ENCODE results near the gene CALML3. TPM values are rescaled to one million over a fixed set of nuclear protein-coding genes. Genes with fewer than 3 reads are reported as not detected.

CALML3 gene
- total and polyA plus RNA-seq, 2 donors = 142 to 144 TPM

DNA sequence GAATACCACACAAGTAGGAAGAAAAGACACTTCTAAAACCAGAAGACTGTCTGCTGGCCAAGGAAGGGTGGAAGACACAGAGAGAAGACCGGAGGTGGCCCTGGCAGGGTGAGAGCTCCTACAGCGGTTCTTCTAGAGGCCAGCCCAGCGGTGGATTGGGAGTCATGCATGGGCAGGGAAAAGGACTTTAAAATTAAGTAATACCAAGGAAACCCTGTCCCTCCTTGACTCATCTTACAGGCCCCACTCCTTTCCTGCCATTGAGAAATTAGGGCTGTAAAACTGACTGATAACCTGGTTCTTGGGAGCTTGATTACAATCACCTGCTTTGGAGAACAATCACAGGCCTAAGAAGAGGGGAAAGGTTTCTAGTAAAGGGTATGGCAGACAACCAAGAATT, 16.1 kb downstream of the CALML3 start:
- Histone ChIP-seq H3K27ac (ENCODE audit: low read depth in 1 of 2, low read length in 1 of 2) (no peak overlapping the region), H3K4me3 (ENCODE audit: low read length in 2 of 2) (no peak overlapping the region), H3K36me3 (ENCODE audit: control insufficient read depth in 2 of 2, insufficient read depth in 2 of 2, low read length in 1 of 2) (no peaks in the 10 kb centered on the region), H3K27me3 (ENCODE audit: control insufficient read depth in 2 of 2, insufficient read depth in 1 of 2, low read length in 1 of 2) (no peaks in the 10 kb centered on the region), H3K4me1 (ENCODE audit: control insufficient read depth in 2 of 2, insufficient read depth in 2 of 2, low read length in 2 of 2) (peaks cover 0 to 11% of the 10 kb centered on the region in 2 donors), H3K9me3 (ENCODE audit: control insufficient read depth in 2 of 2, insufficient read depth in 1 of 2, low read length in 1 of 2) (no peaks in the 10 kb centered on the region)
- WGBS = 100% methylated on average over 3 of the region's 3 CpGs
- no peak for DNase-seq (ENCODE audit: low read depth in 6 of 9, low spot score in 9 of 9)

DNA sequence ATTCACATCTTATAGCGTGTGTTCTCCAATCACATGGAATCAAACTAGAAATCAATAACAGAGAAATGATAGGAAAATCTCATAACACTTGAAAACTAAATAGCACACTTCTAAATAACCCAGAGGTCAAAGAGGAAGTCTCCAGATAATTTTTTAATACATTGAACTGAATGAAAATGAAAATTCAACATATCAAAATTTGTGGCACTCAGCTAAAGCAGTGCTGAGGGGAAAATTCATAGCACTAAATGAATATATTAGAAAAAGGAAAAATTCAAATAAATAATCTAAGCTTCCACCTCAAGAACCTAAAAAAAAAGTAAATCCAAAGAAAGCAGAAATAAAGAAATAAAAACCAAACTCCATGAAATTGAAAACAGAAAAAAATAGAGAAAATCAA, 17.3 kb downstream of the CALML3 start:
- no peak for DNase-seq (ENCODE audit: low read depth in 6 of 9, low spot score in 9 of 9)
- H3K4me1 ChIP-seq (ENCODE audit: control insufficient read depth in 2 of 2, insufficient read depth in 2 of 2, low read length in 2 of 2) = peaks cover 0 to 17% of the 10 kb centered on the region in 2 donors
- H3K4me3 ChIP-seq (ENCODE audit: low read length in 2 of 2) = no peak overlapping the region
- 99% methylated on average over 1 of the region's 1 CpG for WGBS
- no peaks in the 10 kb centered on the region for H3K36me3 ChIP-seq (ENCODE audit: control insufficient read depth in 2 of 2, insufficient read depth in 2 of 2, low read length in 1 of 2)
- no peaks in the 10 kb centered on the region for H3K9me3 ChIP-seq (ENCODE audit: control insufficient read depth in 2 of 2, insufficient read depth in 1 of 2, low read length in 1 of 2)
- no peaks in the 10 kb centered on the region for H3K27me3 ChIP-seq (ENCODE audit: control insufficient read depth in 2 of 2, insufficient read depth in 1 of 2, low read length in 1 of 2)
- H3K27ac ChIP-seq (ENCODE audit: low read depth in 1 of 2, low read length in 1 of 2) = no peak overlapping the region

- Histone ChIP-seq H3K4me3 (ENCODE audit: low read length in 2 of 2) (no peak overlapping the region), H3K36me3 (ENCODE audit: control insufficient read depth in 2 of 2, insufficient read depth in 2 of 2, low read length in 1 of 2) (no peaks in the 10 kb centered on the region), H3K27me3 (ENCODE audit: control insufficient read depth in 2 of 2, insufficient read depth in 1 of 2, low read length in 1 of 2) (no peaks in the 10 kb centered on the region), H3K4me1 (ENCODE audit: control insufficient read depth in 2 of 2, insufficient read depth in 2 of 2, low read length in 2 of 2) (peaks cover 0 to 28% of the 10 kb centered on the region in 2 donors), H3K9me3 (ENCODE audit: control insufficient read depth in 2 of 2, insufficient read depth in 1 of 2, low read length in 1 of 2) (no peaks in the 10 kb centered on the region), H3K27ac (ENCODE audit: low read depth in 1 of 2, low read length in 1 of 2) (no peak overlapping the region)
- DNase-seq (ENCODE audit: low read depth in 6 of 9, low spot score in 9 of 9) = no peak
- WGBS = 98% methylated on average over 1 of the region's 1 CpG
These were observed 18.9 kb downstream of the CALML3 start for GRCh38 chr10:5543623-5544022.

DNA sequence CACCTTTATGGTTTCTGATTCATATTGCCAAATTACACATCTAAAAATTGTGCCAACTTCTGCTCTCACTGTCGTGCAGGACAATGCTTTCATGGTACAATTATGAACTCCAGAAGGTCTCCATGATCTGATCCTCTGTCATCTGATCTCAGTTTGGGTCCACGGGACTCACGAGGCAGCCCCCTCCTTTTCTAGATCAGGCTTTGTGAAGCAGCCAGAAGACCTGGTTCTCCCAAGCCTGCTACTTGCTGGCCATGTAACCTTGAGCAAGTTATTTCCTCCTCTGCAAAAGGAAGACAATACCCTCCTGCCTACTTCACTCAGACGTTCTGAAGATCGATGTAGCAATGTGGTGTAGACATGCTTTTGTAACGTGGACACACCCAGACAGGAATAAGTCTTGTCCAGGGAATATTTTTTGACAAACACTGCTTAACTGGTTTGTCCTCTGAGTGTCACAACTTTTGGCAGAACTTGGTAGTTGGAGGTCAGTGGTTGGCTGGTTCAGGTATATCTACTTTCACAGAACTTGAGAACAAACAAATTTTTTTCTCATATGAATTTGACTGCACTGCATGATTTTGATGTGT, 19.6 kb downstream of the CALML3 start:
- no peaks in the 10 kb centered on the region for H3K36me3 ChIP-seq (ENCODE audit: control insufficient read depth in 2 of 2, insufficient read depth in 2 of 2, low read length in 1 of 2)
- no peak for DNase-seq (ENCODE audit: low read depth in 6 of 9, low spot score in 9 of 9)
- no peaks in the 10 kb centered on the region for H3K27me3 ChIP-seq (ENCODE audit: control insufficient read depth in 2 of 2, insufficient read depth in 1 of 2, low read length in 1 of 2)
- 95% methylated on average over 6 of the region's 6 CpGs for WGBS
- peaks cover 0 to 32% of the 10 kb centered on the region in 2 donors for H3K4me1 ChIP-seq (ENCODE audit: control insufficient read depth in 2 of 2, insufficient read depth in 2 of 2, low read length in 2 of 2)
- no peak overlapping the region for H3K27ac ChIP-seq (ENCODE audit: low read depth in 1 of 2, low read length in 1 of 2)
- H3K9me3 ChIP-seq (ENCODE audit: control insufficient read depth in 2 of 2, insufficient read depth in 1 of 2, low read length in 1 of 2) = no peaks in the 10 kb centered on the region
- no peak overlapping the region for H3K4me3 ChIP-seq (ENCODE audit: low read length in 2 of 2)

DNA sequence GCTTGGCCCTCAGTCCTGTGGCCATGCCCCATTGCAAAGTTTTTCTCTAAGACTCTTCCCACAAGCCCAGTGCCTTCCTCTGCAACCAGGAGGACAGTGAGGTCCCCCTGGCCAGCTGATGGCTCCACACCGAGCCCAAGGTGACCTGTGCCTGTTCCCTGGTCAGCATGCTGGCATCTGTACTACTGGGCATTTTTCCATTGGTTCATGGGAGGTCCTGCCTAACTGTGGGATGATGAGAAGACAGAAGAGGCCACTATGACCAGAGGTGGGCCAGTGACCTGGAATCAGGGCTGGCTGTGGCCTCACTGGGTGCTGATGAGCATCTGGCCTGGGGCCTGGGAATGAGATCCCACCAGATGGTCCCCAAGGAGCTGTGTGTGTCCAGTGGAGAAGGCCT, 20.2 kb downstream of the CALML3 start:
- H3K36me3 ChIP-seq (ENCODE audit: control insufficient read depth in 2 of 2, insufficient read depth in 2 of 2, low read length in 1 of 2) = no peaks in the 10 kb centered on the region
- no peaks in the 10 kb centered on the region for H3K27me3 ChIP-seq (ENCODE audit: control insufficient read depth in 2 of 2, insufficient read depth in 1 of 2, low read length in 1 of 2)
- DNase-seq (ENCODE audit: low read depth in 6 of 9, low spot score in 9 of 9) = no peak
- H3K27ac ChIP-seq (ENCODE audit: low read depth in 1 of 2, low read length in 1 of 2) = no peak overlapping the region
- H3K9me3 ChIP-seq (ENCODE audit: control insufficient read depth in 2 of 2, insufficient read depth in 1 of 2, low read length in 1 of 2) = no peaks in the 10 kb centered on the region
- H3K4me1 ChIP-seq (ENCODE audit: control insufficient read depth in 2 of 2, insufficient read depth in 2 of 2, low read length in 2 of 2) = peaks cover 0 to 37% of the 10 kb centered on the region in 2 donors
- H3K4me3 ChIP-seq (ENCODE audit: low read length in 2 of 2) = no peak overlapping the region
- WGBS = 92% methylated on average over 1 of the region's 1 CpG

DNA sequence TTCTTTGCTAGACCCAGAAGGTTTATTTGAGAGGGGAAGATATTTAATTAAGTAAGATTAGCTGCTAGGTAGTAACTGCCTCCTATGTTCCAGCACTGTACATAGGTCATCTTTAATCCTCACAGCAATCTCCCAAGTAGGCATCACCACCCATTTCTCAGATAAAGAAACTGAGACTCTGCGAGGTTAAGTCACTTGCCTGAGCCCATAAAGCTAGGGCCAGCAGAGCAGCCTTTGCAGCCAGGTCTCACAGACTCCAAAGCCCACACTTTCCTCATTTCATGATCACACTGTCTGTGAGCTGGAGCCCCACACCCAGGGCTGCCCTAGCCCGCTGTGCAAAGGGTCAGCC, 20.6 kb downstream of the CALML3 start:
- DNase-seq (ENCODE audit: low read depth in 6 of 9, low spot score in 9 of 9) = no peak

DNA sequence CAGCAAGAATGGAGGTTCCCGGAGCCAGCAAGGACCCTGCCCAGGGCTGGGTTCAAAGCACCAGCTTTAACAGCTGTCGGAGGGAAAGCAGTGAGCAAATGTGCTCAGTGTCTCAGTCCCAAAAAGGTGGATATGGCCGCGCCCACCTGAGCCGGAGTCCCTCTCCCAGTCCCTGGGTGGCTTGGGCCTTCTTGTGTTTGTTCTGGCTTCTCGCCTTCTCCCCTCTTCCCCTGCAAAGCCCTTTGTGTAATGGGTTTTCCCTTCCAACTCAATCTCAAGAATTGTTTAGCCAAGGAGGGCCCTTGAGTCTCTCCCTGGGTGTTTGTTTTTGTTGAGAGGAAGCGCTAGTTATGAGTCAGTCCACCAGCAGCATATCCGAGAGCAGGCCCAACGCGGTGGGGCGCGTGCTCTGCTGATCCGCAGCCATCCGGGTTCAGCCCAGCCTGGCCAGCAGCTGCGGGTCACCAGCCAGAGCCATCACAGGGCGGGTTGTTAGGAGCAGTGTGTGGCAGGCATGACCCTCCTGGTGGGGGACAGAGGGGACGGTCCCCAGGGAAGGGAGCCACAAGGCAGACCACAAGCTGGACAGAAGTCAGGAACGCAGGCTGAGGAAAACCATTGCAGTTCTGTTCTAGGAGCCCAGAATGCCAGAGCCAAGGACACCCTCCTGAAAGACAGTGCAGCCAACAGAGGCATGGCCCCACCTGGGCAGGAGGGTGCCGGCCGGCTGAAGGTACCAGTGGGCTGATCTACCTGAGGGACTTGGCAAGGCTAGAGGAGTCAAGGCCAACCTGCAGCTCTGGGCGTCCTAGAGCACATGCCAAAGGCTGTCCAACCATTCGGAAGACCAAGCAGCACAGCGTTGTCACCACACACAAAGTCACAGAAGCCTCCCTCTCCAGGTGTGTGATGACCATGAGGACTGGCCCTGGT, 21.3 kb downstream of the CALML3 start:
- no peak for DNase-seq (ENCODE audit: low read depth in 6 of 9, low spot score in 9 of 9)
- 95% methylated on average over 23 of the region's 23 CpGs for WGBS
- Histone ChIP-seq H3K9me3 (ENCODE audit: control insufficient read depth in 2 of 2, insufficient read depth in 1 of 2, low read length in 1 of 2) (no peaks in the 10 kb centered on the region), H3K4me1 (ENCODE audit: control insufficient read depth in 2 of 2, insufficient read depth in 2 of 2, low read length in 2 of 2) (peaks cover 0 to 42% of the 10 kb centered on the region in 2 donors), H3K36me3 (ENCODE audit: control insufficient read depth in 2 of 2, insufficient read depth in 2 of 2, low read length in 1 of 2) (no peaks in the 10 kb centered on the region), H3K4me3 (ENCODE audit: low read length in 2 of 2) (no peak overlapping the region), H3K27me3 (ENCODE audit: control insufficient read depth in 2 of 2, insufficient read depth in 1 of 2, low read length in 1 of 2) (no peaks in the 10 kb centered on the region), H3K27ac (ENCODE audit: low read depth in 1 of 2, low read length in 1 of 2) (no peak overlapping the region)

More for the DNA sequence above, 20.6 kb downstream of the CALML3 start:
- no peaks in the 10 kb centered on the region for H3K9me3 ChIP-seq (ENCODE audit: control insufficient read depth in 2 of 2, insufficient read depth in 1 of 2, low read length in 1 of 2)
- H3K36me3 ChIP-seq (ENCODE audit: control insufficient read depth in 2 of 2, insufficient read depth in 2 of 2, low read length in 1 of 2) = no peaks in the 10 kb centered on the region
- no peak overlapping the region for H3K4me3 ChIP-seq (ENCODE audit: low read length in 2 of 2)
- WGBS = 98% methylated on average over 2 of the region's 2 CpGs
- H3K27ac ChIP-seq (ENCODE audit: low read depth in 1 of 2, low read length in 1 of 2) = no peak overlapping the region
- no peaks in the 10 kb centered on the region for H3K27me3 ChIP-seq (ENCODE audit: control insufficient read depth in 2 of 2, insufficient read depth in 1 of 2, low read length in 1 of 2)
- H3K4me1 ChIP-seq (ENCODE audit: control insufficient read depth in 2 of 2, insufficient read depth in 2 of 2, low read length in 2 of 2) = peaks cover 0 to 37% of the 10 kb centered on the region in 2 donors

- no peaks in the 10 kb centered on the region for H3K36me3 ChIP-seq (ENCODE audit: control insufficient read depth in 2 of 2, insufficient read depth in 2 of 2, low read length in 1 of 2)
- H3K4me3 ChIP-seq (ENCODE audit: low read length in 2 of 2) = no peak overlapping the region
- H3K27ac ChIP-seq (ENCODE audit: low read depth in 1 of 2, low read length in 1 of 2) = no peak overlapping the region
- H3K27me3 ChIP-seq (ENCODE audit: control insufficient read depth in 2 of 2, insufficient read depth in 1 of 2, low read length in 1 of 2) = no peaks in the 10 kb centered on the region
- H3K4me1 ChIP-seq (ENCODE audit: control insufficient read depth in 2 of 2, insufficient read depth in 2 of 2, low read length in 2 of 2) = peaks cover 5 to 53% of the 10 kb centered on the region in 2 donors
- 95% methylated on average over 7 of the region's 7 CpGs for WGBS
- H3K9me3 ChIP-seq (ENCODE audit: control insufficient read depth in 2 of 2, insufficient read depth in 1 of 2, low read length in 1 of 2) = no peaks in the 10 kb centered on the region
- no peak for DNase-seq (ENCODE audit: low read depth in 6 of 9, low spot score in 9 of 9)
These were observed 22.3 kb downstream of the CALML3 start for GRCh38 chr10:5546891-5547680.

GRCh38 chr10:5547681-5547930, 22.8 kb downstream of the CALML3 start:
- Histone ChIP-seq H3K9me3 (ENCODE audit: control insufficient read depth in 2 of 2, insufficient read depth in 1 of 2, low read length in 1 of 2) (no peaks in the 10 kb centered on the region), H3K27me3 (ENCODE audit: control insufficient read depth in 2 of 2, insufficient read depth in 1 of 2, low read length in 1 of 2) (no peaks in the 10 kb centered on the region), H3K4me1 (ENCODE audit: control insufficient read depth in 2 of 2, insufficient read depth in 2 of 2, low read length in 2 of 2) (peaks cover 6 to 58% of the 10 kb centered on the region in 2 donors), H3K27ac (ENCODE audit: low read depth in 1 of 2, low read length in 1 of 2) (peak overlapping the region in 1 of 2 donors; percentile 30), H3K36me3 (ENCODE audit: control insufficient read depth in 2 of 2, insufficient read depth in 2 of 2, low read length in 1 of 2) (no peaks in the 10 kb centered on the region), H3K4me3 (ENCODE audit: low read length in 2 of 2) (no peak overlapping the region)
- no peak for DNase-seq (ENCODE audit: low read depth in 6 of 9, low spot score in 9 of 9)
- 85% methylated on average over 4 of the region's 4 CpGs for WGBS

Data from thymus (tissue), 11 donors.